HL-60/S4 treated with retinoic acid at 250 ng/mL for 4 days and 3 days (cell line): ENCODE measurements around the gene CEP41.

Experiments used
- in situ Hi-C: fragments of 300-500 bp; cut with MboI; formaldehyde crosslinking; loops from 2 replicates; pipeline ENCODE4 v1.7.0; 2022; ENCODE audit warnings: low sequenced_read_pairs

Gene CEP41

DNA sequence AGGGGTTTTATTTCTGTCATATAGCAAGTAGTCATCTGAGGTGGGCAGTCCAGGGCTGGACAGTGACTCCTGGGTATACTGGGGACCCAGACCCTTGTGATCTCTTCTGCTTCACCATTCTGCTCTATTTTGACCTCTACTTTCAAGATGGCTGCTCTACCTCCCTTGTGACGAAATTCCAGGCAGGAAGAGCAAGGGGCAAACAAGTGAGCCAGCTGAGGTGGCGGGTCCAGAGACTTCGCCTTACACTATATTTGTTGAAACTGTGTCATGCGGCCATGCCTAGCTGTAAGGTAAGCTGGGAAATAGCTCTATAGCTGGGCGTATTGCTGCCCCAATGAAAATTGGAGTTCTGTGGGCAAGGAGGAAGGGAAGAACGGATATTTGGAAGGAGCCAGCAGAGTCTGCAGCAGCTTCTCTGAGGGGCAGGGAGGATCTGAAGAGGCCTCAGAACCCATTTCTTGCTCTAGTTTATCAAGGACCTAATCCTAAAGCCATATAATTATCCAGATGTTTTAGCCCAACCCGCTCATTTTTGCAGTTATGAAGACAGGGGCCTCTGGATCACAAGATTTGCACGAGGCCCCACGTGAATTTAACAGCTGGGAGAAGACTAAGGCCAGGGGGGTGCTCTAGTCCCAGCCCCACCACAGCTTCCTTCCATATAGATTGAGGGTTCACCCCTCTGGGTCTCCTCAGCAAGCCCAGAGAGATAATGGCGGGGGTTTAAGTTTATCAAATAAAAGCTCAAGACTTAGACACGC lies 68.2 kb downstream of the CEP41 start:
- in situ Hi-C loops: no loop called here

DNA sequence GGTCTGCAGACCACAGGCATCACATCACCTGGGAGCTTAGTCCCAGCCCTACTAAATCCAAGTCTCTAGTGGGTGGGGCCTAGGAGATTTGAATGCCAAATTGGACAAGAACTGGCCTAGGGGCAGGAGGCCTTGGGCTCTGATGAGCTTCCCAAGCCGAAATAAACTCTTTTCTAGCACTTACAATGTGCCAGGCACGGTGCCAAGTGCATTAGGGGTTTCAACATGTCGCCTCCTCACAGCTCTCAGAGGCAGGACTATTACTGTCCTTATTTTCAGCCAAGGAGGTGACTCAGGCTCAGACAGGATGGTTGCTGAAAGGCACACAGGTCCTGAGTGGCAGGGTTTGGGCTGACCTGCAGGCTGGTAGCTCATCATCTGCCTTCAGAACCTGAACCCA lies 69.8 kb downstream of the CEP41 start:
- in situ Hi-C loops: no loop called here

DNA sequence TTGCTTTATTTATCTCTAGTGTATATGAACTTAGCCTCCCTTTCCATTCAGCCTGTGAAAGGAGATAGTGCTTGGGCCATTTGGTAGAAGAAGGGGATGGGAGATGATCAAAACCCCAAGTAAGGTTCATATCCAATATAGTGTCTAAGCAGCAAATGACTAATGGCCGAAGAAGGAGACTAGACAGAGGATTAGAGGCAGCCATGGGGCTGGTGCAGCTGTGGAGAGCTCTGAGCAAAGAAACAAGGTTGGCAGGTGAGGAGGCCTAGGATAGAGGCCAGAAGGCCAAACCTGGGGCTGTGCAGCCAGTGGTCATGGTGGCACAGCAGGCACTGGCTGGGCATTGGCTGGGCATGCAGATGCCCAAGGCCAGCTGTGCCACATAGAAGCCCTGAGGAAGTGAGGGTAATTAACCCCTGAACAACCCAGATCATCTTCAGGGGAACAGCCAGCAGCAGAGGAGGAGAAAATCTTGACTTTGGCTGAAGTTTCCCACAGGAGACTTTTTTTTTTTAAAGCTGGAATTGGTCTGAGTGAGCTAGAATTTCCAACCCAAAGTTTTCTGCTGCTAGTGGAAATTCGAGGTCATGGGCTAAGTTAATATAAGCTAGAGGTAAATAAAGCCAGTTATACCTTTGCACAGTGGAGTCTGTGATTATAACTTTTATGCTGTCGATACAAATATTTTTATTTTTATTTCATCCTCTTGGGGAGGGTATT lies 70.8 kb downstream of the CEP41 start:
- in situ Hi-C loops: no loop called here

DNA sequence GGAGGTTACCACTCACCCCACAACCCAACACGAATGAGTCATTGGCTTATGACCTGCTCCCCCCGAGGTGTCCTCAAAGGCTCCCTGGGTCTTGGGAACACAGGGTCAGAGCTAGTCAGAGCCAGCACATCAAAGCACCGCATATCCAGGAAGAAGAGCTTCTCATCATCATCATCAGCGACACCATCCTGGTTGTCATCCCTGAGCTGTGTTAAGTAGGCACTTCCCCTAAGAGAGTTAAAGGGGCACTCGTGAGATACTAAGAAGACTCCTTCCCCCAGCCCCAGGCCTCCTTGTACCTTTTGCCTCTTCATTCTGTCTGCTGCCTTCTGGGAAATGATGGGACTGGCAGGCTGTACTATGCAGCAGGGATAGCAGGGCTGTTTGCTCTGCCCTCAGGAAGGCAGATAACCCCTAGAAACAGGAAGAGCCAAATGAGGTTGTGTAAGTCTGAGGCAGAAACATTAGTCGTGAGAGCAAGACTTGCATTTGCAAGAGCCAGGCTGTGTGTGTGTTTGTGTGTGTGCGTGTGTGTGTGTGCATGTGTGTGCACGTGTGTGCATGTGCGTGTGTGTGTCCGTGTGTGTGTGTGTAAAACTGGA lies 71.6 kb downstream of the CEP41 start:
- in situ Hi-C loops: no loop called here

DNA sequence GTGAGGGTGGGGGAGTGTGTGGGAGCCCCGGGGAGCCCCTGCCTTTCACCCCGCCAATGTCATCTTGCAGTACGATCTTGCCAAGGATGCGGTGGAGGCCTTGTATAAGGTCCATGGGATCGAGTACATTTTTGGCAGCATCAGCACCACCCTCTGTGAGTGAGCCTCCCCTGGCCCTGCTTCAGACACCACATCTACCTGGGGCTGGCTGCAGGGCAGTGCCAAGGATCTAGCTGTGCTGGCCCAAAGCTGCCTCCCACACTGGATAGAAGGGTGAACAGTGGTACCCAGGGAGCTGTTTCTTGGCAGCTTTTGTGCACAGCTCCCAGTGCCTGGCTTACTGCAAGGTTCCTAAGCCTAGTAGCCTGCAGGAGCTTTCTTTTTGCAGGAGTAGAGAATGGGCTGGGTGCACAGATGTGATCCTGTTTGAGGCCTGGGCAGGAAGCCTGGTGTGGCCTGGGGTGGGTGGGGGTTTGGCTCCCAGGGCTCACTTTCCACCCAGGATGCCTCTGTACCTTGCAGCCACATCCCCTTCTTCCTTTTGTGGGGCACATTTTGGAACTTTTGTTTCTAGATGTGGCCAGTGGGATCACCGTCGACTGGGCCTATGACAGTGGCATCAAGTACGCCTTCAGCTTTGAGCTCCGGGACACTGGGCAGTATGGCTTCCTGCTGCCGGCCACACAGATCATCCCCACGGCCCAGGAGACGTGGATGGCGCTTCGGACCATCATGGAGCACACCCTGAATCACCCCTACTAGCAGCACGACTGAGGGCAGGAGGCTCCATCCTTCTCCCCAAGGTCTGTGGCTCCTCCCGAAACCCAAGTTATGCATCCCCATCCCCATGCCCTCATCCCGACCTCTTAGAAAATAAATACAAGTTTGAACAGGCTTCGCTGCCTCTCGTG lies 72.7 kb downstream of the CEP41 start:
- in situ Hi-C loops: no loop called here

DNA sequence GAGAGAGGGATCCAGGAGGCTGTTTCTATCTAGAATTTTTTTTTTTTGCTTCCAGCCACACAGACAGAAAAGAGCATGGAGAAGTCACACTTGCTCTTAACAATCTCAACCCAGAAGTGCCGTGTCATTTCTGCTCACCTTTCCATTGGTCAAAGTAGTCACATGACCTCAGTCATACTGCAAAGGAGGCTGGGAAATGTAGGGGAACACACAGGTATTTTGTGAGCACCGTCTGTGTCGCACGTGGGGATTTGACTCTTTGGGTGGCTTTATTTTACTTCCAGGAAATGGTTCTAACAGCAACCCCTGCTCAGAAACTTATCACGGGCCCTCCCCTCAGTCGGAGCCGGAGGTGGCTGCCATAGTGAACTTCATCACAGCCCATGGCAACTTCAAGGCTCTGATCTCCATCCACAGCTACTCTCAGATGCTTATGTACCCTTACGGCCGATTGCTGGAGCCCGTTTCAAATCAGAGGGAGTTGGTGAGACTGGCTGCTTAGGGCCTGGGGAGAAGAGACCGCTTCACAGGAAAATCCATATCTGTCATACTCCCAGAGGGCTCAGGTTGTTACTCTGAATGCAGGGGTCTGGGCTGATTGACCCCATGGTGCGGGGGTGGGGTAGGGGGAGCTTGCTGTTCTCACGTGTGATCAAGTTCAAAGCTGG lies 73.6 kb downstream of the CEP41 start:
- in situ Hi-C loops: no loop called here

DNA sequence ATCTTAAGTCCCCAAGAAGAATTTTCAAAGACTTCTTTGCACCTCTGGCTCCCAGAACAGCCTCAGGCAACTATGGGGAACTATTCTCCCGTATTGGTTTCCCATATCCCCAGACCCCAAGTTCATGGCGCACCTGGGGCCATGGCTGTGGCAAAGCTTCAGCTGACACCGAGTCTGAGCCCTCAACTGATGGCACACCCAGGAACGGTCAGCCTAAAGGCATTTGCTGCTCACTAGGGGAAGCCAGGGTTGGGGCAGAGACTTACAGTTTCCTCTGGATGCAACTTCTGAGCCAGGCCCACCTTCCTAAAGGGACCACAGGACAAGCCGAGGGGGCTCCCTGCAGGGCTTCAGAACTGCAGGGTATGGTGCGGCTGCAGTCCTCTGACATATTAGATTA lies 74.3 kb downstream of the CEP41 start:
- in situ Hi-C loops: no loop called here

DNA sequence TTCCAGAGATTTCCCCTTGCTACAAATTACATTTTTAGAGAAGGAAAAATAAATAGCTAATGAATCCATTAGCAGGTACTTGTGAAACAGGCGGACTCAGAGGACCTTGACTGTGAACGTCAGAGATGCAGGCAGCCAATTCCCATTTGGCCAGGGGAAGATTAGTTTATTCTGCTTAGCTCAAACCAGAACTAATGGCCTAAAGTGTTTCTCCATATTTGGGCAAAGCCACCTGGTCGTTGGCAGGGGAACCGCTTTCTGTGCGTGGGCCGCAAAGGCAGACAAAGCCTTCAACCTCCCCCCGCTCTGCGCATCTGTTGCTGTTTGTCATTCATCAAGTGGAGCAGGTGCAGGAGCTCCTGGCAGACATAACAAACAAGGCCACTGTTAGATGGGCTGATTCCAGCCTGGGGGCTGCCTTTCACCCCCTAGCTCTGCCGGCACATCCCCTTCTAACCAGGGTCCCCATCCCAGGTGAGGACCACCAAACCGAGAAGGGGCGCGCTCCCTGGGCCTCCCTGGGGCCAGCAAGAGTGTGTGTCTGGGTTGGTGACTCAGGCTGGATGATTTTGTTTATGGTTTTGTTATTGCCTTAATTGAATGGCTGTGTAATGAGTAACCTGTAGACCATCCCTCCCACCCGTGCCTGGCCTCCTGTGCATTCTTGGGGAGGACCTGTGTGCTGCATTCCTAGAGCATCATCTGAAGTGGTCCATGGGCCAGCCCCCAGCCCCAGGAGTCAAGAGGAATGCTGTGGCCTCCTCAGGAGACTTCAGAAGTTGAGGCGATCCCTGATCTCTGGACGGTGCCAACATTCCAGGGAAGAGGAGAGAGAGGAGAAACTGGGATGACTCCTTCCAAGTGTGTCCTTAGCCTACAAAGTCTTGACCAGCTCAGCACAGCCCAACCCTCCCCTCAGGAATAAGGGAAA lies 75.0 kb downstream of the CEP41 start:
- in situ Hi-C loops: no loop called here

DNA sequence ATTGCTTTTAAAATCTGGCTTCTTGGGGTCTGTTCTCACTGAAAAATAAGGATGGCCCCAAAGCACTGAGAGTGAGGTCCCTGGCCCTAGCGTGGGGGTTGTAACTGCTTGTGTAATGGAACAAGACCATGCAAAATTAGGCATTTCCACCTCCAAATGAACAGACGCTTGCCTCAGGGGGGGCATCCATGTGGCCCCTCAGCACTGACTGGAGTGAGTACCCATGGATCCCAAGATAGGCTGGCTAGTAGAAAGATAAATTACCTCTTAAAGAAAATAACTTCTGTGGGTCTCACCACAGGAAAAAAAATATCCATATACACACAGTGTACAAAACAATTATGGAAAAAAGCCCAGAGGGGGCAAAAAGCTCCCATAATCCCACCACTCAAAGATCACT lies 75.7 kb downstream of the CEP41 start:
- in situ Hi-C loops: no loop called here

DNA sequence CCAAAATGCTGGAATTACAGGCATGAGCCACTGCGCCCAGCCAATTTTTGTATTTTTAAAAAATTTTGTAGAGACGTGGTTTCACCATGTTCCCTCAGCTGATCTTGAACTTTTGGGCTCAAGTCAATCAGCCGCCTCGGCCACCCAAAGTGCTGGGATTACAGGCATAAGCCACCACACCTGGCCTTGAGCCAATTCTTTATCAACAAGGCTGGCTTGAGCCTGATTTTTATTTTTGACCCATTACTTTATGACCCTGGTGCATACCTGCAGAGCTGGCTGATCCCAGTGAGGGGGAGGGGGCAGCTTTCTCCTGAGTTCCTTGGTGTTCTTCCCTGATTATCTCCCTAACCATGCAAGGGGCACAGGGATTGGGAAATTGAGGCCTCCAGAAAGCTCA lies 76.4 kb downstream of the CEP41 start:
- in situ Hi-C loops: no loop called here

DNA sequence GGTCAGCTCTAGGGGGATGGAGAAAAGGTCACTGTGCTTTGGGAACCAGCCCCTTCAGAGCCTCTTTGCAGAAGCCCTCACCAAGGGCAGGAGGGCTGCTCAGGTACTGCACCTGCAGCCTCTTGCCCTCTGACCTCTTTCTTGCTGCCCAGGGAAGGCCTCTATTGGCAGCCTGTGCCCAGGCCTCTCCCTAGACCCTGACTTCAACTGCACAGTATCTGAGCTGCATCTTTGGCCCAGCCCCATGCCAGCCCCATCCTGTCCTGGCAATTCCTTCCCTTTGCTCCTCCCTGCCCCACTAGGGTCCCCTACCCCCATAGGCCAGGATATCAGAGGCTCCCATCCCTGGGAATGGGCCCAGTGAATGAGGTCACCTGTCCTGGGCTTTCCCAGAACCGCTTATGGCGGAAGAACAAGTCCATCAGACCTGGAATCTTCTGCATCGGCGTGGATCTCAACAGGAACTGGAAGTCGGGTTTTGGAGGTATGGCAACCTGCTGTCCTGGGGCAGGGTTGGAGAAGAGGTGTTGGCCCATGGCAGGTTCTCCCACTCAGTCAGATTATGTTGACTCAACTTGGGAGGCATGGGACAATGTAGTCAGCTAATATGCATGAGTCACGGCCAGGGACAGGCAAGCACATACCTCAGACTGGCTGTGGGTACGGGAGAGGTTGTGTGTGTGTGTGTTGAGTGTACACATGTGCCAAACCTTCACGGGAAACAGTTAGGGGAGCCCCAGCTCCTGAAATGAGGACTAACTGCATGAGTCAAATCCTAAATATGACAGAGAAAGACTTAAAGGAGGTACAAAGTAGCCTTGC lies 77.6 kb downstream of the CEP41 start:
- in situ Hi-C loops: no loop called here

DNA sequence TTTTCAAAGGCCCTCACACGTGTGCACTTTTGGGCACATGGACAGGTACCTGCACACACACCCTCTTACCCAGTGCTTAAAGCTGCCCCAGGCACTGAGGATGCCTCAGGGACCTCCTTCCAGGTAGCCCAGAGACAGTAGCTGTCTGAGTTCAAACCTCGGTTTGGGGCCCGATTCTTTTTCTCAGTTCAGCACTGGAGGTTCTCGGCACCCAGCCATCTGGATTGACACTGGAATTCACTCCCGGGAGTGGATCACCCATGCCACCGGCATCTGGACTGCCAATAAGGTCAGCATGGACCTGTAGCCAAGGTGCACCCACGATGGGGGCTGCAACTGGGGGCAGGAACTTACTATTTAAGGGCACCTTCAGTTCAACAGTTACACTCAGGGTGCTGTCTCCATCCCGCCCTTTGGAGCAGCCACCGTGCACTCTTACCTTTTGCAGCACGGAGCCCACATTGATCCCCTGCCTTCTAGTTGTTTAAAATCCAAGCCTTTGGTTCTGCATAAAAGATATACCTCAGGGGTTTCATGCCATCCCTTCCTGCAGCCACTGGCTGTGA lies 78.5 kb downstream of the CEP41 start:
- in situ Hi-C loops: no loop called here

DNA sequence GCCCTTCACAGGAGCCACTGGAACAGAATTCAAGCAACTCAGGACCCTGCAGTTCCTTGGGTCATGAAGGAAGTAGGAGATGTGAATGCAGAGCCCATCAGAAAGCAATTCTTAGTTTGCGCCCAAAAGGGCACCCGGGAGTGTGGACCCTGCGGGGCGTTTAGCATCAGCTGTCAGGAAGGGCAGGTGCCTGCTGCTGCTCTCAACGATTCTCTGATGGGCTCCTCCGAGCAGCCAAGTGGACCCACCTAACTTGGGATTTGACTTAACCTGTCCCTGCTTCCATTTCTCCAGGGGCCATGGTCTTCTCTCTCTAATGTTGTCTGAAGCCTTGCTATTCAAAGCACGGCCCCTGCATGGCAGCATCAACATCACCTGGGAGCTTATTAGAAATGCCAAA lies 79.1 kb downstream of the CEP41 start:
- in situ Hi-C loops: no loop called here

DNA sequence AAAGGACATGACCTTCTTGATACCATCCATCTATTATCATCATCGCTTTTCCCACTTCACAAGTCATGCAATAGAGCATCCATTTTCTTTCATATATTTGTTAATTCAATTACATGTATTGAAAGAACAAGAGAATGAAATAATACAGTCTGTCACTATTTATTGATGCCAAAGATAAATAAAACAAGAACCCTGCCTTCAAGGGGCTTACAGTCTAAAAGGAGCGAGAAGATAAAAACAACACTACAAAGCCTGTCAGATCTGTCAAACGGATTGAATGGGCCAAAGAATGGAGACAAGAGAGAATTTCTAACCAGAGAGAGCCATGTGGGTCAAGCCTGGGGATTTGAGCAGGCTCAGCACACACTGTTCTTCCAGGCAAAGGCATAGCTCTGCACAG lies 80.3 kb downstream of the CEP41 start:
- in situ Hi-C loops: no loop called here

DNA sequence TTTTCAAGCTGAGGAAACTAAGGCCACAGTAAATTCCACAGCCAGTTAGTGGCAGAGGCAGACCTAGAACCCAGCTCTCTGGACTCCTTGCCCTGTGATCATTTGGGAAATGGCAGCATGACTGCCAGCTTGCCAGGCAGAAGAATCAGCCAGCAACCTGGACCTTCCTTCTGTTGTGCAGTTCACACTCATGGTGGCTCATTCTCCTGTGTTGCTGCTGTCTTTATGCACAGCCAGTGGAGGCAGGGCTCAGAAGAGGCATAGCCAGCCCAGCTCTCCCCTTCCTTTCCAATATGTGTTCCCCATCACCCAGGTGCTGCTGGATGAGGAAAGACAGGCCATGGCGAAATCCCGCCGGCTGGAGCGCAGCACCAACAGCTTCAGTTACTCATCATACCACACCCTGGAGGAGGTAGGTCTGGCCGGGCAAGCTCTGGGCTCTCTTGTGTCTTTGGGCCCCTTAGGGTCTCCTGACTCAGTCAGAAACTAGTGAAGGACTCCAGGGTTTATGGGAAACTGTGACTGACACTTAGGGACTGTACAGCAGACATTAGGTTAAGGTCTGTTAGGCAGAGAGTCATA lies 81.4 kb downstream of the CEP41 start:
- in situ Hi-C loops: no loop called here

DNA sequence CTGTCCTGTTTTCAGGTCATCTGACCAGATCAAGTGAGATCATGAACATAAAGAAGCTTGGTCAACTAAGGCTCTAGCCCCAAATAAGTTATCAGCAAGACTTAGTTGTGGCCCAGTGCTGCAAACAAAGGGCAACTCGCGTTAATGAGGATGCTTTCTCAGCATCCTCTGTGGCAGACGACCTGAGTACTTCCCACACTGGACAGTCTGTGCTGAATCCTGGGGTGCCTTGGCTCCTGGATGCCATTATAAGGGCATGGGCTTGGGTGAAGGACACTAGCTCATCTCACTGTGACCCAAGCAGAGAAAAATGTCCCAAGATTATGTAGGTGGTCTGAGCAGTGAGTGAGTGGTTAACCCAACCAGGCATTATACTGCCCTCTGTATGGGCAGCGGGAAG lies 82.3 kb downstream of the CEP41 start:
- in situ Hi-C loops: no loop called here

DNA sequence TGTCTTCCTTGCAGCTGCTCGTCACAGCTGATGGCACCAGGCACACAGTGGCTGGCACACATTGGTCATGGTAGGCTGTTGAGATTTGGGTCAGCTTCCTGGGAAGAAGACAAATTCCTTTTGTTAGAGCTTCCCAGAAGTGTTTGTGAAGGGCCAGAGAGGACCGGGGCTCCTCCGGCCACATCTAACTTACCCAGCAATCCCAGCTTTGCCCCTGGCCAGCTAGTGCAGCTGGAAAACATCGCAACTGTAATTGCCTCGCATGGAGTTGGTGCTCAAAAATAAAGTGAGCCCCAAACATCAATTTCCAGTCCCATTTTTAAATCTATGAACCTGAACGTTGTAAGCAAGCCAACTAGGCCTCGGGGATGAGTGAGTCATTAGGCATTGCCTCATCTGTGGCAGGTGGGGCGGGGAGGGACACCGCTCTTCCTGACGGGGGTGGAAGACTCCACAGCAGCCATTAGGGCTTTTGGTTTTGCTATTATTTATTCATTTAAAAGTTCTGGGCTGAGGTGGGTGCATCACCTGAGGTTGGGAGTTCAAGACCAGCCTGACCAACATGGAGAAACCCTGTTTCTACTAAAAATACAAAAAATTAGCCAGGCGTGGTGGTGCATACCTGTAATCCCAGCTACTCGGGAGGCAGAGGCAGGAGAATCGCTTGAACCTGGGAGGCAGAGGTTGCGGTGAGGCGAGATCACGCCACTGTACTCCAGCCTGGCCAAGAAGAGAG lies 83.8 kb downstream of the CEP41 start:
- in situ Hi-C loops: no loop called here
